Endothelial cell of hepatic sinusoid (primary cell): ENCODE measurements around the gene TRAPPC6A.

Experiments
- in situ Hi-C: cut with HindIII; loops from 2 replicates; pipeline ENCODE4 v1.10.0; 2017; ENCODE audit warnings: low sequenced_read_pairs

The TRAPPC6A gene

GRCh38 chr19:45163751-45164460 is 14.1 kb downstream of the TRAPPC6A start:
- in situ Hi-C loops, result no loop called here

GRCh38 chr19:45163156-45163555 is 14.9 kb downstream of the TRAPPC6A start:
- in situ Hi-C loops, result no loop called here

GRCh38 chr19:45162608-45163143 is 15.4 kb downstream of the TRAPPC6A start:
- in situ Hi-C loops, result no loop called here

GRCh38 chr19:45161738-45162607 is 16.1 kb downstream of the TRAPPC6A start:
- in situ Hi-C loops, result no loop called here

- in situ Hi-C loops, result no loop called here
Measured at GRCh38 chr19:45160870-45161737, 16.9 kb downstream of the TRAPPC6A start, which contains the start of gene NKPD1. NKPD1 (minus strand) TSS chr19:45160982; CDS start chr19:45160150, 832 bp downstream.

GRCh38 chr19:45159971-45160324 is 18.1 kb downstream of the TRAPPC6A start:
- in situ Hi-C loops, result no loop called here

- in situ Hi-C loops, result no loop called here
Measured at GRCh38 chr19:45159210-45159970, 18.6 kb downstream of the TRAPPC6A start.

- in situ Hi-C loops, result no loop called here
Measured at GRCh38 chr19:45158503-45159209, 19.4 kb downstream of the TRAPPC6A start.

GRCh38 chr19:45156751-45157150 is 21.3 kb downstream of the TRAPPC6A start:
- in situ Hi-C loops, result no loop called here

GRCh38 chr19:45156011-45156630 is 21.9 kb downstream of the TRAPPC6A start:
- in situ Hi-C loops, result no loop called here

GRCh38 chr19:45154064-45154827 is 23.8 kb downstream of the TRAPPC6A start:
- in situ Hi-C loops, result no loop called here

GRCh38 chr19:45153339-45154063 is 24.5 kb downstream of the TRAPPC6A start:
- in situ Hi-C loops, result no loop called here

- in situ Hi-C loops, result no loop called here
Measured at GRCh38 chr19:45152504-45153338, 25.3 kb downstream of the TRAPPC6A start.

- in situ Hi-C loops, result no loop called here
Measured at GRCh38 chr19:45151821-45152503, 26.1 kb downstream of the TRAPPC6A start.

GRCh38 chr19:45151320-45151719 is 26.7 kb downstream of the TRAPPC6A start:
- in situ Hi-C loops, result no loop called here

GRCh38 chr19:45150751-45151281 is 27.2 kb downstream of the TRAPPC6A start:
- in situ Hi-C loops, result no loop called here
